B cell (primary cell): ENCODE data around the gene SMOC1. TPM values are rescaled to one million over a fixed set of nuclear protein-coding genes. Genes with fewer than 3 reads are reported as not detected.

Experiments
- ATAC-seq: fragments of 200-7000 bp; cut with Tn5 transposase; one replicate; pipeline ENCODE4 v1.10.0; 2021; ENCODE audit warnings: low read depth, mild to moderate bottlenecking, moderate number of reproducible peaks, moderate library complexity
- CTCF ChIA-PET: fragments of 350-600 bp; sonication (Branson Sonifier 250); formaldehyde crosslinking; loops from one replicate; lab custom pipeline; 2021; ENCODE audit warnings: antibody characterized with exemption, inconsistent platforms; lab: Charles Lee
- POLR2A ChIA-PET: fragments of 350-600 bp; sonication (Branson Sonifier 250); formaldehyde crosslinking; loops from one replicate; lab custom pipeline; 2021; ENCODE audit warnings: antibody characterized with exemption; lab: Charles Lee
- DNase-seq: peaks from one replicate; pipeline ENCODE4 v3.0.0; 2013
- H2AFZ ChIP-seq: 2 replicates; pipeline ENCODE4 v1.6.1; 2012; ENCODE audit warnings: mild to moderate bottlenecking, low read depth, low read length; ENCODE audit not compliant: insufficient read depth, poor library complexity, severe bottlenecking
- H3K27ac ChIP-seq, 2 donors: 1 replicate in 1 of 2; 2 replicates in 1 of 2; pipeline ENCODE4 v1.5.1; 2012 to 2013; ENCODE audit warnings: low read length in 2 of 2, mild to moderate bottlenecking in 2 of 2, moderate library complexity in 1 of 2
- H3K27me3 ChIP-seq, 4 experiments: fragments of 200-600 bp in 1 of 4; sonication (generic) in 1 of 4; replicated peaks in 1 of 4; 1 replicate in 2 of 4; 2 replicates in 2 of 4; pipeline versions ENCODE4 v1.6.1 to v1.7.0; 2013 to 2016; ENCODE audit warnings: low read length in 3 of 4, mild to moderate bottlenecking in 2 of 4, mixed read lengths in 1 of 4, moderate library complexity in 1 of 4; ENCODE audit not compliant: insufficient read depth in 4 of 4, control insufficient read depth in 3 of 4; ENCODE audit errors: control extremely low read depth in 1 of 4
- H3K36me3 ChIP-seq, 2 experiments: replicated peaks in 1 of 2; 1 replicate in 1 of 2; 2 replicates in 1 of 2; pipeline versions ENCODE4 v1.6.1 to v1.7.1; 2013; ENCODE audit warnings: low read length in 1 of 2; ENCODE audit not compliant: insufficient read depth in 2 of 2, control insufficient read depth in 1 of 2; ENCODE audit errors: control extremely low read depth in 1 of 2, extremely low read depth in 1 of 2
- H3K4me1 ChIP-seq, 2 donors: fragments of 200-600 bp in 1 of 2; sonication (generic) in 1 of 2; 1 replicate in 1 of 2; 2 replicates in 1 of 2; pipeline versions ENCODE4 v1.5.1 to v1.6.1; 2013 to 2017; ENCODE audit warnings: low read length in 2 of 2; ENCODE audit not compliant: control insufficient read depth in 2 of 2, insufficient read depth in 2 of 2
- H3K4me2 ChIP-seq: replicated peaks from 2 replicates; pipeline ENCODE3; 2012; ENCODE audit warnings: mild to moderate bottlenecking, low read depth, low read length; ENCODE audit not compliant: poor library complexity, severe bottlenecking
- H3K4me3 ChIP-seq, 5 experiments: fragments of 200-600 bp in 1 of 5; sonication (generic) in 1 of 5; 1 replicate in 3 of 5; 2 replicates in 2 of 5; pipeline versions ENCODE4 v1.5.1 to v1.7.0; 2011 to 2016; ENCODE audit warnings: low read length in 4 of 5, mild to moderate bottlenecking in 4 of 5, low read depth in 2 of 5, control low read depth in 1 of 5, moderate library complexity in 1 of 5; ENCODE audit not compliant: insufficient read depth in 1 of 5; ENCODE audit errors: control extremely low read depth in 1 of 5, extremely low read depth in 1 of 5
- H3K79me2 ChIP-seq: fragments of 200-600 bp; sonication (generic); one replicate; pipeline ENCODE4 v1.6.0; 2016; ENCODE audit warnings: low read length; ENCODE audit not compliant: control insufficient read depth, insufficient read depth
- H3K9ac ChIP-seq: fragments of 200-600 bp; sonication (generic); 2 replicates; pipeline ENCODE4 v1.6.1; 2017; ENCODE audit warnings: mild to moderate bottlenecking, low read length, moderate library complexity
- H3K9me3 ChIP-seq, 3 donors: one replicate each; pipeline versions ENCODE4 v1.6.1 to v1.7.1; 2013; ENCODE audit warnings: low read length in 2 of 3; ENCODE audit not compliant: control insufficient read depth in 2 of 3, insufficient read depth in 1 of 3; ENCODE audit errors: control extremely low read depth in 1 of 3
- H4K20me1 ChIP-seq: 2 replicates; pipeline ENCODE4 v1.6.0; 2012; ENCODE audit warnings: mild to moderate bottlenecking, low read length; ENCODE audit not compliant: insufficient read depth, control insufficient read depth, poor library complexity, severe bottlenecking
- H3K27ac Mint-ChIP-seq: one replicate; pipeline ENCODE4 v1.8.0; 2021; ENCODE audit warnings: mixed read lengths
- H3K27me3 Mint-ChIP-seq: one replicate; pipeline ENCODE4 v1.8.0; 2021; ENCODE audit warnings: mixed read lengths
- H3K4me1 Mint-ChIP-seq: one replicate; pipeline ENCODE4 v1.8.0; 2021; ENCODE audit warnings: mixed read lengths
- H3K4me3 Mint-ChIP-seq: one replicate; pipeline ENCODE4 v1.8.0; 2021; ENCODE audit warnings: mixed read lengths
- H3K9me3 Mint-ChIP-seq: one replicate; pipeline ENCODE4 v1.8.0; 2022; ENCODE audit warnings: mixed read lengths; ENCODE audit not compliant: insufficient read depth
- CTCF ChIP-seq: fragments of 200-600 bp; IDR thresholded peaks from one replicate; pipeline ENCODE4 v1.8.0; 2022; ENCODE audit warnings: antibody characterized with exemption, mild to moderate bottlenecking
- EZH2 ChIP-seq: IDR thresholded peaks from 2 replicates; pipeline ENCODE4 v1.6.1; 2012; ENCODE audit warnings: borderline replicate concordance, low read depth, mild to moderate bottlenecking, moderate library complexity, low read length; ENCODE audit not compliant: insufficient read depth, poor library complexity, severe bottlenecking
- WGBS: methylation state at CpG from one replicate; pipeline ENCODE4 v1.1.5; 2013; ENCODE audit warnings: missing lambda C conversion rate; ENCODE audit not compliant: insufficient coverage; 5-methylcytosine and 5-hydroxymethylcytosine counted together
- intact Hi-C: fragments of 100-400 bp; cut with micrococcal nuclease; formaldehyde crosslinking; loops from one replicate; pipeline ENCODE4 v1.10.0; 2022
- polyA plus RNA-seq: library from polyadenylated mRNA; depleted of rRNA; stranded (reverse); fragments of >200 nt; gene quantifications from 2 replicates; pipeline ENCODE4 v1.2.3, GENCODE V29; 2012
- total RNA-seq, 2 donors: library from RNA; stranded (reverse); fragments of 120-200 nt in 1 of 2; gene quantifications; 1 replicate in 1 of 2; 2 replicates in 1 of 2; pipeline versions ENCODE4 v1.2.3 to v1.2.4, GENCODE V29; 2013 to 2022

The SMOC1 gene
- total and polyA plus RNA-seq, 2 donors (not counting 1 experiment from before 2014, with no cell fraction given) = 0.04 to 0.84 TPM

- 95% methylated on average over 3 of the region's 5 CpGs for WGBS
- no peak overlapping the region for H3K4me3 Mint-ChIP-seq
- no peak for ATAC-seq
- no peak overlapping the region for H3K4me2 ChIP-seq
- no peak overlapping the region for H3K9ac ChIP-seq
- no peaks in the 10 kb centered on the region for H3K79me2 ChIP-seq
- no peak overlapping the region for H3K27ac ChIP-seq
- H3K36me3 ChIP-seq = no peaks in the 10 kb centered on the region
- no peaks in the 10 kb centered on the region for H3K4me1 Mint-ChIP-seq
- no peaks in the 10 kb centered on the region for H3K9me3 Mint-ChIP-seq
- no peak overlapping the region for H3K4me3 ChIP-seq
- ChIA-PET CTCF (no interaction called here), POLR2A (no interaction called here)
- intact Hi-C loops = no loop called here
- peaks cover 0 to 4% (median 2%) of the 10 kb centered on the region in 4 experiments for H3K27me3 ChIP-seq
- no peak overlapping the region for H2AFZ ChIP-seq
- H4K20me1 ChIP-seq = no peaks in the 10 kb centered on the region
- no peak for DNase-seq
- H3K27me3 Mint-ChIP-seq = peaks cover 30% of the 10 kb centered on the region
- H3K9me3 ChIP-seq = no peaks in the 10 kb centered on the region
- H3K27ac Mint-ChIP-seq = no peak overlapping the region
- no peaks in the 10 kb centered on the region for H3K4me1 ChIP-seq
- TF ChIP-seq EZH2 = no peak
- TF ChIP-seq CTCF = no peak
These were observed 45.0 kb downstream of the SMOC1 start for GRCh38 chr14:69924201-69924600.

- 69% methylated on average over 6 of the region's 6 CpGs for WGBS
- Histone ChIP-seq H3K4me1 (no peaks in the 10 kb centered on the region), H3K27ac (no peak overlapping the region), H4K20me1 (no peaks in the 10 kb centered on the region), H3K9ac (no peak overlapping the region), H2AFZ (no peak overlapping the region), H3K27me3 (peaks cover 0 to 4% (median 2%) of the 10 kb centered on the region in 4 experiments), H3K4me2 (no peak overlapping the region), H3K9me3 (no peaks in the 10 kb centered on the region), H3K79me2 (no peaks in the 10 kb centered on the region), H3K4me3 (no peak overlapping the region), H3K36me3 (no peaks in the 10 kb centered on the region)
- H3K9me3 Mint-ChIP-seq = no peaks in the 10 kb centered on the region
- H3K27me3 Mint-ChIP-seq = peaks cover 18% of the 10 kb centered on the region
- no peak overlapping the region for H3K27ac Mint-ChIP-seq
- intact Hi-C loops = no loop called here
- no peak for TF ChIP-seq CTCF
- no peak for TF ChIP-seq EZH2
- POLR2A ChIA-PET = no interaction called here
- CTCF ChIA-PET = no interaction called here
- no peaks in the 10 kb centered on the region for H3K4me1 Mint-ChIP-seq
- H3K4me3 Mint-ChIP-seq = no peak overlapping the region
- DNase-seq = no peak
- ATAC-seq = no peak
These were observed 48.9 kb downstream of the SMOC1 start for GRCh38 chr14:69928111-69928523.
